Activated T-helper 17 cell treated with anti-CD3 and anti-CD28 coated beads, Interleukin-2, amount 50 U/mL, for 72 hours (primary cell): Measurements from ENCODE around the gene CNTNAP4. TPM values are rescaled to one million over a fixed set of nuclear protein-coding genes. Genes with fewer than 3 reads are reported as not detected.

ENCODE experiments used
- ATAC-seq: fragments of 150-1000 bp; cut with Tn5 transposase; replicated peaks from 2 replicates; pipeline ENCODE4 v1.10.0; 2021; ENCODE audit warnings: mild to moderate bottlenecking, moderate library complexity
- H3K27ac Mint-ChIP-seq: one replicate; pipeline ENCODE4 v1.8.0; 2022; ENCODE audit warnings: mixed read lengths
- H3K27me3 Mint-ChIP-seq: one replicate; pipeline ENCODE4 v1.8.0; 2022; ENCODE audit warnings: mixed read lengths
- H3K36me3 Mint-ChIP-seq: one replicate; pipeline ENCODE4 v1.8.0; 2022; ENCODE audit warnings: low read depth, mild to moderate bottlenecking, mixed read lengths
- H3K4me1 Mint-ChIP-seq: one replicate; pipeline ENCODE4 v1.8.0; 2022; ENCODE audit warnings: mixed read lengths
- H3K4me3 Mint-ChIP-seq: one replicate; pipeline ENCODE4 v1.8.0; 2022; ENCODE audit warnings: mild to moderate bottlenecking, mixed read lengths
- H3K9me3 Mint-ChIP-seq: one replicate; pipeline ENCODE4 v1.8.0; 2022; ENCODE audit warnings: mixed read lengths
- total RNA-seq, 2 donors: library from RNA; stranded (reverse); gene quantifications; one replicate each; pipeline ENCODE4 v1.2.3, GENCODE V29; 2022

The CNTNAP4 gene
- total RNA-seq, result not detected

- H3K9me3 Mint-ChIP-seq, result peaks cover 3% of the 10 kb centered on the region
- H3K27ac Mint-ChIP-seq, result no peak within 1 kb of the TSS
- H3K27me3 Mint-ChIP-seq, result no peaks in the 10 kb centered on the region
- no peaks in the 10 kb centered on the region for H3K4me1 Mint-ChIP-seq
- no peaks in the 10 kb centered on the region for H3K36me3 Mint-ChIP-seq
- no peak for ATAC-seq
- H3K4me3 Mint-ChIP-seq, result no peak within 1 kb of the TSS
These were observed at the start of gene CNTNAP4 for GRCh38 chr16:76276745-76277438. CNTNAP4 (plus strand) TSS chr16:76277401; CDS start chr16:76277663, 262 bp downstream.

- no peaks in the 10 kb centered on the region for H3K36me3 Mint-ChIP-seq
- H3K27me3 Mint-ChIP-seq, result no peaks in the 10 kb centered on the region
- H3K27ac Mint-ChIP-seq, result no peak overlapping the region
- no peak for ATAC-seq
- no peaks in the 10 kb centered on the region for H3K4me1 Mint-ChIP-seq
- peaks cover 4% of the 10 kb centered on the region for H3K9me3 Mint-ChIP-seq
- H3K4me3 Mint-ChIP-seq, result no peak overlapping the region
These were observed 48.6 kb upstream of the CNTNAP4 start for GRCh38 chr16:76228546-76229146.

- Mint-ChIP-seq H3K9me3 (peaks cover 4% of the 10 kb centered on the region), H3K27ac (no peak overlapping the region), H3K4me1 (no peaks in the 10 kb centered on the region), H3K4me3 (no peak overlapping the region), H3K27me3 (no peaks in the 10 kb centered on the region), H3K36me3 (no peaks in the 10 kb centered on the region)
- no peak for ATAC-seq
These were observed 44.5 kb upstream of the CNTNAP4 start for GRCh38 chr16:76232704-76233103.

GRCh38 chr16:76235025-76235424, 42.2 kb upstream of the CNTNAP4 start:
- no peaks in the 10 kb centered on the region for H3K27me3 Mint-ChIP-seq
- H3K4me3 Mint-ChIP-seq, result no peak overlapping the region
- H3K27ac Mint-ChIP-seq, result no peak overlapping the region
- ATAC-seq, result no peak
- no peaks in the 10 kb centered on the region for H3K36me3 Mint-ChIP-seq
- peaks cover 4% of the 10 kb centered on the region for H3K9me3 Mint-ChIP-seq
- H3K4me1 Mint-ChIP-seq, result no peaks in the 10 kb centered on the region

- no peaks in the 10 kb centered on the region for H3K27me3 Mint-ChIP-seq
- H3K4me3 Mint-ChIP-seq, result no peak overlapping the region
- H3K36me3 Mint-ChIP-seq, result no peaks in the 10 kb centered on the region
- peaks cover 4% of the 10 kb centered on the region for H3K9me3 Mint-ChIP-seq
- ATAC-seq, result no peak
- no peak overlapping the region for H3K27ac Mint-ChIP-seq
- no peaks in the 10 kb centered on the region for H3K4me1 Mint-ChIP-seq
These were observed 41.8 kb upstream of the CNTNAP4 start for GRCh38 chr16:76235426-76235825.

- H3K27ac Mint-ChIP-seq, result no peak overlapping the region
- ATAC-seq, result no peak
These were observed 39.7 kb upstream of the CNTNAP4 start for GRCh38 chr16:76237471-76237870.

GRCh38 chr16:76241755-76242154, 35.4 kb upstream of the CNTNAP4 start:
- H3K4me1 Mint-ChIP-seq, result no peaks in the 10 kb centered on the region

More at GRCh38 chr16:76237471-76237870, 39.7 kb upstream of the CNTNAP4 start:
- Mint-ChIP-seq H3K36me3 (no peaks in the 10 kb centered on the region), H3K4me1 (no peaks in the 10 kb centered on the region), H3K9me3 (no peaks in the 10 kb centered on the region), H3K27me3 (no peaks in the 10 kb centered on the region), H3K4me3 (no peak overlapping the region)

GRCh38 chr16:76243620-76244019, 33.6 kb upstream of the CNTNAP4 start:
- Mint-ChIP-seq H3K36me3 (no peaks in the 10 kb centered on the region), H3K27me3 (no peaks in the 10 kb centered on the region), H3K4me3 (no peak overlapping the region), H3K9me3 (peaks cover 6% of the 10 kb centered on the region), H3K4me1 (no peaks in the 10 kb centered on the region), H3K27ac (no peak overlapping the region)
- no peak for ATAC-seq

More at GRCh38 chr16:76241755-76242154, 35.4 kb upstream of the CNTNAP4 start:
- H3K27me3 Mint-ChIP-seq, result no peaks in the 10 kb centered on the region
- no peaks in the 10 kb centered on the region for H3K9me3 Mint-ChIP-seq
- no peak for ATAC-seq
- H3K36me3 Mint-ChIP-seq, result no peaks in the 10 kb centered on the region
- H3K27ac Mint-ChIP-seq, result no peak overlapping the region
- H3K4me3 Mint-ChIP-seq, result no peak overlapping the region

- Mint-ChIP-seq H3K36me3 (no peaks in the 10 kb centered on the region), H3K4me1 (no peaks in the 10 kb centered on the region), H3K27me3 (no peaks in the 10 kb centered on the region), H3K27ac (no peak overlapping the region), H3K9me3 (peaks cover 6% of the 10 kb centered on the region), H3K4me3 (no peak overlapping the region)
- no peak for ATAC-seq
These were observed 30.6 kb upstream of the CNTNAP4 start for GRCh38 chr16:76246587-76246986.

GRCh38 chr16:76265434-76266045, 11.7 kb upstream of the CNTNAP4 start:
- no peak overlapping the region for H3K4me3 Mint-ChIP-seq
- ATAC-seq, result no peak
- H3K9me3 Mint-ChIP-seq, result peaks cover 19% of the 10 kb centered on the region
- H3K4me1 Mint-ChIP-seq, result no peaks in the 10 kb centered on the region
- H3K27me3 Mint-ChIP-seq, result no peaks in the 10 kb centered on the region
- no peaks in the 10 kb centered on the region for H3K36me3 Mint-ChIP-seq
- no peak overlapping the region for H3K27ac Mint-ChIP-seq

GRCh38 chr16:76268824-76269223, 8.4 kb upstream of the CNTNAP4 start:
- H3K27me3 Mint-ChIP-seq, result no peaks in the 10 kb centered on the region
- no peaks in the 10 kb centered on the region for H3K4me1 Mint-ChIP-seq
- H3K9me3 Mint-ChIP-seq, result peaks cover 24% of the 10 kb centered on the region
- no peak for ATAC-seq
- no peak overlapping the region for H3K4me3 Mint-ChIP-seq
- no peak overlapping the region for H3K27ac Mint-ChIP-seq
- H3K36me3 Mint-ChIP-seq, result no peaks in the 10 kb centered on the region

- no peak for ATAC-seq
- no peak overlapping the region for H3K4me3 Mint-ChIP-seq
- no peaks in the 10 kb centered on the region for H3K4me1 Mint-ChIP-seq
- H3K36me3 Mint-ChIP-seq, result no peaks in the 10 kb centered on the region
- H3K27me3 Mint-ChIP-seq, result no peaks in the 10 kb centered on the region
- peaks cover 3% of the 10 kb centered on the region for H3K9me3 Mint-ChIP-seq
- no peak overlapping the region for H3K27ac Mint-ChIP-seq
These were observed 344 bp downstream of the CNTNAP4 start for GRCh38 chr16:76277460-76278030.

- Mint-ChIP-seq H3K4me3 (no peak overlapping the region), H3K4me1 (no peaks in the 10 kb centered on the region), H3K36me3 (no peaks in the 10 kb centered on the region), H3K27ac (no peak overlapping the region), H3K27me3 (no peaks in the 10 kb centered on the region), H3K9me3 (peaks cover 1% of the 10 kb centered on the region)
- ATAC-seq, result no peak
These were observed 885 bp downstream of the CNTNAP4 start for GRCh38 chr16:76278086-76278485.

GRCh38 chr16:76278980-76279379, 1.8 kb downstream of the CNTNAP4 start:
- no peak overlapping the region for H3K27ac Mint-ChIP-seq
- no peaks in the 10 kb centered on the region for H3K36me3 Mint-ChIP-seq
- no peaks in the 10 kb centered on the region for H3K4me1 Mint-ChIP-seq
- no peaks in the 10 kb centered on the region for H3K9me3 Mint-ChIP-seq
- H3K4me3 Mint-ChIP-seq, result no peak overlapping the region
- no peaks in the 10 kb centered on the region for H3K27me3 Mint-ChIP-seq
- no peak for ATAC-seq
